ENCODE data around the gene PDCL2.

The PDCL2 gene, protein sequence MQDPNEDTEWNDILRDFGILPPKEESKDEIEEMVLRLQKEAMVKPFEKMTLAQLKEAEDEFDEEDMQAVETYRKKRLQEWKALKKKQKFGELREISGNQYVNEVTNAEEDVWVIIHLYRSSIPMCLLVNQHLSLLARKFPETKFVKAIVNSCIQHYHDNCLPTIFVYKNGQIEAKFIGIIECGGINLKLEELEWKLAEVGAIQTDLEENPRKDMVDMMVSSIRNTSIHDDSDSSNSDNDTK

DNA sequence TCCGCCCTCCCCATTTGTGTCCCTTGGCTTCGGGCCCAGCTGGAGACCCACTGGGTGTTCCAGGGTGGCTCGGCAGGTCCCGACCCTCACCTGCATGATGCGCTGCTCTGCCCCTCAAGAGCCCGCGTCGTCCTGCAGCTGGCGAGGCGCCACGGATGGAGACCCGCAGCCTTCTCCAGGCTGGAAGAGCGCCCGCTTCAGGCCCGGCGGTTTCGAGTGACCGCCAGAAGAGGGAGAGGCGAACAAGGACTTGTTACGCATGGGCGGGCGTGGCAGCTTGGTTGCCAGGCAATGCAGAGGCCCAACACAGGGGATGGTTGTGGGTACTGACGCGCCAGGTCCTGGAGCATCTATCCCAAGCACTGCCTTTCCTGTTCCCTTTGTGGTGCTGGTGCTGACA lies at the start of gene PDCL2:
PDCL2 (minus strand) TSS at position 232 of the 400 bp plus-strand sequence; CDS start at position 96, 136 bp downstream.
- ChIA-PET CTCF (no interaction called here), POLR2A (no interaction called here)
- DNase-seq (ENCODE audit: extremely low spot score): no peak
- no peak for TF ChIP-seq ARNT (IDR thresholded peaks at IDR 0.05)
- TF ChIP-seq BHLHE40 (IDR thresholded peaks at IDR 0.05; ENCODE audit: borderline replicate concordance): no peak
- TF ChIP-seq CTBP1 (IDR thresholded peaks at IDR 0.05; ENCODE audit: borderline replicate concordance): no peak

DNA sequence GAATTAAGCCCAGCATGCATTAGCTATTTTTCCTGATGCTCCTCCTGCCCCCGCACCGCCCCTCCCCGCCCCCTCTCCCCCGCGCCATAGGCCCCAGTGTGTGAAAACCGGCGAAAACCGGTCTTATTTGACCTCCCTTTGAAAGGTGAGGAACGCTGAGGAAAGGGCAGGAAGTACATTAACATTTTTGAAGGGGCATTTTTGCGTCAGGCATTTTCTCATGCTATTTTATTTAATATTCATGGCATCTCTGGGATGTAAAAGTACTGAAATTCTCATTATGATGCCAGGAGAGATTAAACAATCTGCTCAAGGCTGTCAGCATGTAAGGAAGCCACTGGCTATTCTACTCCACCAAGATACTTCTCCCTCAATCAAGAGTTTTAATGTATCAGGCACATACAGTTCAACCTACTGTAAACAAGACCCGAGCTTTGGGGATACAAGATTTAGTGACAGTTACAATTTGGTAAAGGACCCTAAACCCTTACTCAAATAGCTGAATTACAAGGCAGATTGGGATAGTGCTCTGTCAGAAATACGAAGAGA lies 45.3 kb upstream of the PDCL2 start:
- TF ChIP-seq LEF1 (IDR thresholded peaks at IDR 0.05; ENCODE audit: borderline replicate concordance): no peak
- TF ChIP-seq TARDBP (IDR thresholded peaks at IDR 0.05): no peak
- TF ChIP-seq FOXM1 (IDR thresholded peaks at IDR 0.05; ENCODE audit: borderline replicate concordance): no peak
- no peak for TF ChIP-seq ELF4 (IDR thresholded peaks at IDR 0.05)
- no peak for TF ChIP-seq NFRKB (IDR thresholded peaks at IDR 0.05)
- TF ChIP-seq L3MBTL2 (conservative IDR thresholded peaks at IDR 0.05): no peak
- TF ChIP-seq ARNT (IDR thresholded peaks at IDR 0.05): no peak
- TF ChIP-seq FOXA1 (IDR thresholded peaks at IDR 0.05): no peak
- no peak for TF ChIP-seq CTBP1 (IDR thresholded peaks at IDR 0.05; ENCODE audit: borderline replicate concordance)
- TF ChIP-seq ZNF384 (IDR thresholded peaks at IDR 0.05): no peak
- no peak for TF ChIP-seq HDGF (IDR thresholded peaks at IDR 0.05; ENCODE audit: borderline replicate concordance)
- no peak for DNase-seq (ENCODE audit: extremely low spot score)
- ChIA-PET CTCF (interaction anchor here (0.6 to 1.1 kb wide), 5 partner anchors 20 to 276 kb away, joined by 3 read pairs; no protein-coding TSS in a partner anchor), POLR2A (no interaction called here)

DNA sequence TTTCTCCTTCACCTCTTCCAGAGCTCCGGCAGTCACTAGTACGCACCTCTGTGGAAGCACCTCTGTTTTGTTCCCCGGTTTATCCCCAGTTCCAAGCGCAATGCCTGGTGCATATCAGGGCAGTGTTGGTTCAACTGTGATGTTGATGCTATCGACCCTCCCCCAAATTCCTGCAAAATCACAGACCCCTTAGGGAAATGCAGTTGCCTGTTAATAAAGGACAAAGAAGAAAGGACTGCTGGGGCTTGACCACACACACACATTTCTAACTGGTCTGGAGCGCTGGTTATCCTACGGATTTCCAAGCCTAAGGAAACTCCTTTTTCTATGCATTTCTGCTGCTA lies 44.6 kb upstream of the PDCL2 start:
- ChIA-PET CTCF (no interaction called here), POLR2A (interaction anchor here (1.0 kb wide), 1 partner anchor 291 kb away, joined by 3 read pairs; the partner anchor contains the start of gene SRD5A3)
- no peak for TF ChIP-seq TARDBP (IDR thresholded peaks at IDR 0.05)
- no peak for TF ChIP-seq NFRKB (IDR thresholded peaks at IDR 0.05)
- TF ChIP-seq, protein P1, sequence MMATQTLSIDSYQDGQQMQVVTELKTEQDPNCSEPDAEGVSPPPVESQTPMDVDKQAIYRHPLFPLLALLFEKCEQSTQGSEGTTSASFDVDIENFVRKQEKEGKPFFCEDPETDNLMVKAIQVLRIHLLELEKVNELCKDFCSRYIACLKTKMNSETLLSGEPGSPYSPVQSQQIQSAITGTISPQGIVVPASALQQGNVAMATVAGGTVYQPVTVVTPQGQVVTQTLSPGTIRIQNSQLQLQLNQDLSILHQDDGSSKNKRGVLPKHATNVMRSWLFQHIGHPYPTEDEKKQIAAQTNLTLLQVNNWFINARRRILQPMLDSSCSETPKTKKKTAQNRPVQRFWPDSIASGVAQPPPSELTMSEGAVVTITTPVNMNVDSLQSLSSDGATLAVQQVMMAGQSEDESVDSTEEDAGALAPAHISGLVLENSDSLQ (IDR thresholded peaks at IDR 0.05): no peak
- no peak for TF ChIP-seq LEF1 (IDR thresholded peaks at IDR 0.05; ENCODE audit: borderline replicate concordance)
- TF ChIP-seq FOXA1 (IDR thresholded peaks at IDR 0.05): no peak
- no peak for TF ChIP-seq L3MBTL2 (conservative IDR thresholded peaks at IDR 0.05)
- no peak for TF ChIP-seq BHLHE40 (IDR thresholded peaks at IDR 0.05; ENCODE audit: borderline replicate concordance)
- TF ChIP-seq FOXK2 (IDR thresholded peaks at IDR 0.05): no peak
- no peak for TF ChIP-seq ZNF384 (IDR thresholded peaks at IDR 0.05)
- no peak for TF ChIP-seq FOXM1 (IDR thresholded peaks at IDR 0.05; ENCODE audit: borderline replicate concordance)
- no peak for DNase-seq (ENCODE audit: extremely low spot score)

DNA sequence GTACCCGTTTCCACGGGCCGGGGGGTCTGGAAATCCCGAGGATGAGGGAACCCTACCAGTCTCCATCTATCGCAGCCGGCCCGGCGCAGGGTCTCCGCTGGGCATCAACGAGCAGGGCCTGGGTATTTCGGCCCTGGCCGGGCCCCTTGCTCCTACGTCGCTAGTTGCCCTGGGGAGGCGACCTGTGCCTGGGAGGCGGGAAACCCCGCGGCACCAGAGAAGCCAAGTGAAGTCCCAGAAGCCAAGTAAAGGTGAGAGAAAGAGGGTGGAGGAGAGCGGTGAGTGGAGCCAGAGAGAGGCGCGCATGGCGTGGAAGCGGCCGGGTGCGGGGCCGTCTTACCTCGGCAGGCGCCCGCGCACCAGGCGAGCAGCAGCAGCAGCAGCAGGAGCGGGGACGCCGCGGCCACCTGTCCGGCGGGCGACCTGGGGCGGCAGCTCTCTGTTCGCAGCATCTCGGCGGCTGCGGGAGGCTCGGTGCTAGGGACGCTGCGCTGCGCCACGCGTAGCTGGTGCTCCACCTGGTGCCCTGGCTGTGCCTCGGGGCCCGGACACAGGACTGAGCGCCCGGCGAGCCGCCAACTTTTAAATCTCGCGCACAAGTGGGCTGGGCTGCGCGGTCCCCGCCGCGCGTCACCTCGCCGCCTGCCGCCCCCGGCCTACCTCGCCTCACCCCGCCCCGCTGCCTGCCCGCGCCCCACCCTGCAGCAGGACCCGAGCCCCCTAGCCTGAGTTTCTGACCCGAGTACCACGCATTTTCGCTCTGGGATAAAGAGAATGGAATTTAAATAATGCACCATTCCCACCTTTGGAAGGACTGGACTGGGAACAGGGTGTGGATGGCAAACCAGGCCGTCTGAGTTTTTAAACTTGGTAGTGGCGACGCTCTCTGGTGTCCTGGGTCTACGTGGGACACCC lies 44.0 kb upstream of the PDCL2 start, which contains the start of gene NMU:
NMU (minus strand) TSS at position 558 of the 915 bp plus-strand sequence; CDS start at position 452, 106 bp downstream.
- ChIA-PET POLR2A (interaction anchor here (1.0 kb wide), 1 partner anchor 290 kb away, joined by 3 read pairs; the partner anchor contains the start of gene SRD5A3), CTCF (no interaction called here)
- DNase-seq (ENCODE audit: extremely low spot score): peak; percentile 57
- TF ChIP-seq L3MBTL2 (conservative IDR thresholded peaks at IDR 0.05) (peak; percentile 43), CTBP1 (IDR thresholded peaks at IDR 0.05; ENCODE audit: borderline replicate concordance) (no peak), NFRKB (IDR thresholded peaks at IDR 0.05) (no peak), ELF4 (IDR thresholded peaks at IDR 0.05) (no peak), FOXA1 (IDR thresholded peaks at IDR 0.05) (no peak), SP1 (IDR thresholded peaks at IDR 0.05) (no peak), ARNT (IDR thresholded peaks at IDR 0.05) (no peak), FOXK2 (IDR thresholded peaks at IDR 0.05) (no peak)
- TF ChIP-seq, protein P1 (IDR thresholded peaks at IDR 0.05): no peak

DNA sequence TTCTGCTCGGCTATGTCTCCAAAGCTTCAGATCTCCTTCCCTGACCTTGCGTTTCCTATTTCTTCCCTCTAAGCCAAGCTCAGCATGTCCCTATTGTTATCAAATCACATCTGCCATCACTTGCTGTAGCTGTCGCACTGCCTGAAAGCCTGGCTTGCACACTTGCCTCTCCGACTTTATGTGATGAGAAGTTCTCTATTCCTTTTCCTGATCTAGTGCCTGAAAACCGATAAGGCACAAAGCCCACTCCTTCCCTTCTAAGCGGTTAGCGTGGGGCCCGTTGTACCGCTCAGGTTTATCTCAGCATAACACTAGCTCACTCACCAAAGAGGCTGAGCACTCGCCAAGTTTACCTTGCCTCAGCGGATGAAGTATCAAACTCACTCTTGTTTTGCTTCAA lies 43.2 kb upstream of the PDCL2 start:
- ChIA-PET CTCF (no interaction called here), POLR2A (no interaction called here)
- TF ChIP-seq LEF1 (IDR thresholded peaks at IDR 0.05; ENCODE audit: borderline replicate concordance) (no peak), ARNT (IDR thresholded peaks at IDR 0.05) (no peak), TARDBP (IDR thresholded peaks at IDR 0.05) (no peak), BHLHE40 (IDR thresholded peaks at IDR 0.05; ENCODE audit: borderline replicate concordance) (no peak), FOXA1 (IDR thresholded peaks at IDR 0.05) (no peak), HDGF (IDR thresholded peaks at IDR 0.05; ENCODE audit: borderline replicate concordance) (no peak), FOXM1 (IDR thresholded peaks at IDR 0.05; ENCODE audit: borderline replicate concordance) (no peak), L3MBTL2 (conservative IDR thresholded peaks at IDR 0.05) (no peak), SUZ12 (IDR thresholded peaks at IDR 0.05) (no peak), SP1 (IDR thresholded peaks at IDR 0.05) (no peak), CTBP1 (IDR thresholded peaks at IDR 0.05; ENCODE audit: borderline replicate concordance) (no peak), NFRKB (IDR thresholded peaks at IDR 0.05) (no peak), ZNF384 (IDR thresholded peaks at IDR 0.05) (no peak), ELF4 (IDR thresholded peaks at IDR 0.05) (no peak), FOXK2 (IDR thresholded peaks at IDR 0.05) (no peak)
- TF ChIP-seq, protein P1 (IDR thresholded peaks at IDR 0.05): no peak
- DNase-seq (ENCODE audit: extremely low spot score): peak; percentile 9
